OCI-M1 (cell line): ENCODE measurements around the gene ANKRD65.
"Not testable (repeated sequence)": the region's sequence is repeated elsewhere in the genome, so short reads cannot be mapped to it uniquely, and the experiment has no call there.

ENCODE experiments used
- DNase-seq: peaks from one replicate; lab custom pipeline; 2025; lab: John Stamatoyannopoulos, UW

Gene ANKRD65

GRCh38 chr1:1415751-1416150 lies 5.3 kb downstream of the ANKRD65 start:
- DNase-seq: no peak

- DNase-seq: not testable (repeated sequence)
These were observed 8.7 kb downstream of the ANKRD65 start for GRCh38 chr1:1412311-1412902.

DNA sequence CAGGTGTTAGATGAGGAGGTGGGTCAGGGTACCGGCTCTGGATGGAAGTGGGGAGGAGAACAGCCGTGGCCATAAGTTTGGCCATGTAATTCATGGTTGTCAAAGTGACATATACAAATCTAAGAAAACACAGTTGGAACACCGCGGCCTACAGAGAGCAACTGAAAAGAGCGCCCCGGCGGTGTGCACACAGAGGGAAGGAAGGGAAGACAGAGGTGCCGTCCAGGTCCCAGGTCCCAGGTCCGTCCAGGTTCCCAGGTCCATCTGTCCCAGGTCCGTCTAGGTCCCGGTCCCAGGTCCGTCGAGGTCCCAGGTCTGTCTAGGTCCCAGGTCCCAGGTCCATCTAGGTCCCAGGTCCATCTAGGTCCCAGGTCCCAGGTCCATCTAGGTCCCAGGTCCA lies 9.4 kb downstream of the ANKRD65 start:
- no peak for DNase-seq

GRCh38 chr1:1410238-1410637 lies 10.8 kb downstream of the ANKRD65 start:
- not testable (repeated sequence) for DNase-seq

DNA sequence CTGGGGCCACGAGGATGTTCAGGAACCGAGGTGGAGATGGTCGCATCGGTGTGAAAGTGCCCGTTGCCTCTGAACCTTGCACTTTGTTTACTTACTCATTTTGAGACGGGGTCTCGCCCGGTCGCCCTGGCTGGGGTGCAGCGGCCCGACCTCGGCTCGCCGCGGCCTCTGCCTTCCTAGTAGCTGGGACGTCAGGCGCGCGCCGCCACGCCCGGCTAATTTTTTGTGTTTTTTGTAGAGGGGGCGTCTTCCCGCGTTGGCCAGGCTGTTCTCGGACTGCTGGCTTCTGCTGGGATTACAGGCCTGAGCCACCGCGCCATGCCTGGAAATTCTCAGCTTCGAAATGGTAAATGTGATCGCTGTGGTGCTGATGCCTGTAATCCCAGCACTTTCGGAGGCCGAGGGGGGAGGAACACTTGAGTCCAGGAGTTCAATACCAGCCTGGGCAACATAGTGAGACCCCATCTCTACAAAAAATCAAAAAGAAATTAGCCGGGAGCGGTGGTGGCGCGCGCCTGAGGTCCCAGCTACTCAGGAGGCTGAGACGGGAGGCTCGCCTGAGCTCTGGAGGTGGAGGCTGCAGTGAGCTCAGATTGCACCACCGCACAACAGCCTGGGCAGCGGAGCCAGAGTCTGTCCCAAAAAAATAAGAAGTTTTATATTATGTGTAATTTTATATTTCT lies 13.3 kb downstream of the ANKRD65 start:
- DNase-seq: peak; percentile 27

- peak; percentile 94 for DNase-seq
These were observed 14.0 kb downstream of the ANKRD65 start, which contains the start of gene MRPL20 for GRCh38 chr1:1406821-1407635. TSS of gene MRPL20 (minus strand) at chr1:1407293. CDS start at chr1:1407217, 76 bp downstream.

DNA sequence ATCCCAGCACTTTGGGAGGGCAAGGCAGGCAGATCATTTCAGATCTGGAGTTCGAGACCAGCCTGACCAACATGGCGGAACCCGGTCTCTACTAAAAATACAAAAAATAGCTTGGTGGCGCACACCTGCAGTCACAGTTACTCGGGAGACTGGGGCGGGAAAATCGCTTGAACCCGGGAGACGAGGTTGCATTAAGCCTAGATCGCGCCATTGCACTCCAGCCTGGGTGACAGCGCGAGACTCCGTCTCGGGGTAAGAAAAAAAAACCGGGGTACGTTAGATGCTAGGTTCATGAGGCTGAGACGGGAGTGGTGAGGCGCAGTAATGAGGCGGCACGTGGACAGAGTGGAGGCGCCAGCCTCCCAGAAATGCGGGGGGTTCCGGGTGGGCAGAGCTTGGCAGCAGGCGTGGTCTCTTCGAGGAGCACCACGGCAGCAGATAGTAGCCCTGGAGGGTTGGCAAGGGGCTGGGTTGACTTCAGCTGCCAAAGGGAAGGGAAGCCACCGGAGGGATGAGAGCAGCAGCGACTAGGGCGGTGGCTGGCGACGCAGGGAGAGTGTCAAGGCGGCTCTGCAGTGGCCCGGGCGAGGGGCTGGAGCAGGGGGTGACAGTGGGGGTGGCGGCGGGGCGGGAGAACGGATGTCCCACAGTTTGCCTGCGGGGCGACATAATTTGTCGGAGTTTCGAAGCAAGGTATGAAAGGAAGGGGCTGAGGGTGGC lies 14.8 kb downstream of the ANKRD65 start:
- no peak for DNase-seq

DNA sequence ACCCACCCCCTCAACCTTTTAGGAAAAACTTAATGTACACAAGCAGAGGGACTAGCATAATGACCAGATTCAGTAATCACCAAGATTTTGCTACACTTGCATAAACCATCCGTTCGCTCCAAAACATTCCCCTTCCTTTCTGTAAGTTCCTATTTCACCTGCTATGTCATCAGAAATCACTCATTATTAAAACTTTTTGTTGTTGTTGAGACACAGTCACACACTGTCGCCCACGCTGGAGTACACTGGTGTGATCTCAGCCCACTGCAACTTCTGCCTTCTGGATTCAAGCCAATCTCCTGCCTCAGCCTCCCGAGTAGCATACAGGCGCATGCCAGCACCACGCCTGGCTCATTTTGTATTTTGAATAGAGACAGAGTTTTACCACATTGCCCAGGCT lies 17.4 kb downstream of the ANKRD65 start:
- DNase-seq: no peak

DNA sequence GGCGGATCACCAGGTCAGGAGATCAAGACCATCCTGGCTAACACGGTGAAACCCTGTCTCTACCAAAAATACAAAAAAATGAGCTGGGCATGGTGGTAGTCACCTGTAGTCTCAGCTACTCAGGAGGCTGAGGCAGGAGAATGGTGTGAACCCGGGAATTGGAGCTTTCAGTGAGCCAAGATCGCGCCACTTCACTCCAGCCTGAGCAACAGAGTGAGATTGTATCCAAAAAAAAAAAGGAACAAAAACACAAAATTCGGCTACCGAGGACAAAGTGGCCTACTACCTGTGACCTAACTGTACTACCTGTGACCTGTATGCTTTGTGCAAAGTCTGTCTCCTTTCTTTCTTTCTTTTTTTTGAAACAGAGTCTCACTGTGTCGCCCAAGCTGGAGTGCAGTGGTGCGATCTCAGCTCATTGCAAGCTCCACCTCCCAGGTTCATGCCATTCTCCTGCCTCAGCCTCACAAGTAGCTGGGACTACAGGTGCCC lies 18.1 kb downstream of the ANKRD65 start:
- not testable (repeated sequence) for DNase-seq

DNA sequence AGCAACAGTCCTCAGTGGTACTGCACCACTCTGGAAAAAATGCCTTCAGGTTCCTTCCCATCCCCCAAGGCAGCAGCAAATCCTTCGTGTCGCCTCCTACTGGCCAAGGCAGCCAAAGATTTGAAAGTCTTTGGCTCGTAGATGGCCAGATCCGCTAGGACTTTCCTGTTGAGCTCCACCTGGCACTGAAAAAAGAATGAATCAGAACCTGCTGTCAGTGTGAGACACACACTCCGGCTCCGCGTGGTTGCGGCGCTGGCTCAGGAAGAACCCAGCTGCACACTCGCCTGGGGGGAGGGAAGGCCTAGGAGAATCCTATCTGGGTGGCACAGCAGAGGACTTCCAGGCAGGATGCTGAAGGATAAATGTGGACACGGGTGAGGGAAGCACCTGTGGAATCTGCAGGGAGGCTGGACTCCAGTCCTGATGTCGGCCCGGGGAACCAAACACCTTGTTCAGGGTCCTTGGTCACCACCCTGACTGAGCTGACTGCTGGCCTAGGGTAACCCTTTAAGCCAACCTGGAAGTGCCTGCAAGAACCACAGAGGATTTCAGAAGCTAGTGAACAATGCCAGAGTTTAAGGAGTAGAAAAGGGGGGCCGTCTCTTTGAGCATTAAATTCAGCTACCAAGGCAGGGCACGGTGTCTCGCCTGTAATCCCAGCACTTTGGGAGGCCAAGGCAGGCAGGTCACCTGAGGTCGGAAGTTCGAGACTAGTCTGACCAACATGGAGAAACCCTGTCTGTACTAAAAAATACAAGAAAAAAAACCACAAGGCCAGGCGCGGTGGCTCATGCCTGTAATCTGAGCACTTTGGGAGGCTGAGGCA lies 18.8 kb downstream of the ANKRD65 start:
- DNase-seq: peak; percentile 67

GRCh38 chr1:1401457-1402010 lies 19.5 kb downstream of the ANKRD65 start:
- DNase-seq: no peak

GRCh38 chr1:1400576-1401456 lies 20.3 kb downstream of the ANKRD65 start:
- no peak for DNase-seq

DNA sequence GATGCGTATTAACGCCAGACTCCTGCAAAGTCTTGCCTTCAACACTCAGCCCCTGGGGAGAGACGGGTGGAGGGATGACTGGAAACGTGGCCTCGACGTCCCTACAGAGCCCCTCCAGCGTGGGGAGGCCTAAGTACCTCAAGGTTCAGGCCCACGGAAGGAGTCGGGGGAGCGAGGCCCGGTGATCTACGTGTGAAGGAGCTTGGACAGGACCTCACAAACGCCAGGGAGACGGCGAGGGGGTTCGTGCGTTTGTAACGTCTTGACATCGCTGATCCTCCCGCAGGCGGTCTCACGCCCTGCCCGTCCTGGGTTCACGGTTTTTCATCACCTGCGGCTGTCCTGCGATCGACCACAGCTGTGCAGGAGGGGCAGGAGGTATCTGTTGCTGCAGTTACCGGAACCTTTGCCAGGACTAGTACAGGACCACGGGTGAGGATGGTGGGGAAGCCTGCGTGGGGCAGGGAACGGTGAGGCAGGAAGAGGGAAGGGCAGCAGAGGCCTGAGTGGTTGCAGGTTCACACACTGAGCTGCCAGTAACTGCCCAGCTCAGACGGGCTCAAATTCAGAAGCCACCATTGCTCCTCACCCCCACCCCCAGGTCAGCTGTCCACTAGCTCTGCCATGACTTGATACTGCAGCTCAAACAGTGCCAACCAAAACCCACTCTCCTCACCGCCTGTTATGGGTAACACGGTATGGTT lies 21.1 kb downstream of the ANKRD65 start:
- peak; percentile 59 for DNase-seq

- DNase-seq: peak; percentile 99
These were observed 21.7 kb downstream of the ANKRD65 start, which contains the start of gene CCNL2 for GRCh38 chr1:1399187-1399871. TSS of gene CCNL2 (minus strand) at chr1:1399335. CDS start at chr1:1399306, 29 bp downstream.

DNA sequence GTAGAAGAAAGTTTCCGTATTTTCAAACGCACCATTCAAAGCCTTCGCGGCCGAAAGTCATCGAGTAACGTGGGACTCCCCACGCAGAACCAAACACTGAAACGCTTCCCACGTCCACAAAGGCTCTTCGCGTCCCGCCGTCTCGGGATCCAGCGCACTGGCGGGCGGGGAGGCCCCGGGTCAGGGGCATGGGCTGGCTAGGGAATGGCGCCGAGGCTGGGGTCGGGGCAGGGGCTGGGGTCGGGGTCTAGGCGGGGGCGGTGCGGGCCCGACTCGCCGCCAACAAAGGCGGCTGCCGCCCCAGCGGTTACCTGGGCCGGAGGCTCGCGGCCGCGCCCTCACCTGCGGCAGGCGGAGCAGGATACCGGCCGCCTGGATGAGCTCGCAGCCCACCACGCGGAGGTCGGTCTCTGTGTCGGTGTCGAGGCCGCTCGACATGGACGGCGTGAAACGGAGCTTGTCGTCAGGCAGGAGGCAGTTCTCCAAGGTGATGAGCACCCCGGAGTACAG lies 22.3 kb downstream of the ANKRD65 start:
- no peak for DNase-seq

DNA sequence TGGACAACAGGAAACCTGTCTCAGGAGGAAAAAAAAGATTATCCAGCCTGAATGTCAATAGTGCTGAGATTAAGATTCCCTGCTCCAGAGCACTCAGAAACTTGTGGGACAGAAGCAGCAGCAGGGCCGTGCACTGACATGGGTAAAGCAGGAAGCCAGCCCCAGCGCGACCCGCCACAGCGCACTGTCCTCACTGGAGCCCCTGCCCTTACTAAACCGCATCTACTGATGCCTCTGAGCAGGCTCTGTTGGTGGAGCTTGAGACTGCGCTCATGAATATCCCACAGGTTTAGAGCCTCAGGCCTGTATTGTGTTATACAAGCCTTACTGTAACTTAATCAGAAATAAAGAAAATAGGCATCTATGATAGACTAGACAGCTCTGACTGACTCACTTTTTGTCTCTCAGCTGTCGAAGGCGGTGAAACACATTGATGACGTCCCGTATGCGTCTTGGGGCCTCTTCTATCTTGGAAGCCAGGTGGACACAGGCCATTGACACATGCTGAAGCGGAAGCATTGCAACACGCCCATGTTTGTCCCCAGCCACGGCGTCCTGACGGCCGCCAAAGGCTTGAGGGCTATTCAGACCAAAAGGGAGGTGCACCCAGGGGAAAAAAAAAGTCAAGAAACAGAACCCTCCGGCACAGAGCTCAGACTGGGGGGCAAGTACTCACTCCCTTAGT lies 23.1 kb downstream of the ANKRD65 start:
- peak; percentile 49 for DNase-seq

- no peak for DNase-seq
These were observed 25.9 kb downstream of the ANKRD65 start for GRCh38 chr1:1395166-1395565.

DNA sequence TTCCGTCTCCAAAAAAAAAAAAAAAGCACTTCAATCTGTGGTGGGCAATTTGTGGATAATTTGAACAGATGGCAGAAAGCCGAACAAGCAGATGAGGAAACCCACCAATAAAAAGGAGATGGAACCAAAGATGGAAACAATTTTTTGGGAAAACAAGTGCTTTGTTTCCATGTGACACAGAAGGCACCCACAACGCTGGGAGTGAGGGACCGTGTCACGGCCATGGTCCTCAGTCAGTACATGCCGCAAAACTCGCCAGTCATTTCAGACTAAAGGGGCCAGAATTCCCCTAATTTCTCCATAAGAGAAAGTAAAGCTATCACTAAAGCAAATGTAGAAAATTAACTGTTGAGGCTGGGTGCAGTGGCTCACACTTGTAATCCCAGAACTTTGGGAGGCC lies 27.0 kb downstream of the ANKRD65 start:
- no peak for DNase-seq
